COR-L47 (cell line): ENCODE data around the gene HS6ST1.

ENCODE experiments used
- DNase-seq: peaks from one replicate; lab custom pipeline; 2025; lab: John Stamatoyannopoulos, UW

The HS6ST1 gene

GRCh38 chr2:128282246-128282975, 36.3 kb downstream of the HS6ST1 start:
- no peak for DNase-seq

- no peak for DNase-seq
Measured at GRCh38 chr2:128281852-128282245, 36.8 kb downstream of the HS6ST1 start.

GRCh38 chr2:128280901-128281321, 37.8 kb downstream of the HS6ST1 start:
- no peak for DNase-seq

GRCh38 chr2:128280158-128280871, 38.4 kb downstream of the HS6ST1 start:
- DNase-seq, result no peak

GRCh38 chr2:128279786-128280157, 38.9 kb downstream of the HS6ST1 start:
- DNase-seq, result no peak

GRCh38 chr2:128279009-128279408, 39.7 kb downstream of the HS6ST1 start:
- no peak for DNase-seq

- no peak for DNase-seq
Measured at GRCh38 chr2:128277961-128278681, 40.5 kb downstream of the HS6ST1 start.

- DNase-seq, result no peak
Measured at GRCh38 chr2:128276878-128277675, 41.6 kb downstream of the HS6ST1 start.

- no peak for DNase-seq
Measured at GRCh38 chr2:128275498-128276045, 43.1 kb downstream of the HS6ST1 start.

- no peak for DNase-seq
Measured at GRCh38 chr2:128274218-128274617, 44.5 kb downstream of the HS6ST1 start.

- no peak for DNase-seq
Measured at GRCh38 chr2:128273469-128274081, 45.1 kb downstream of the HS6ST1 start.

- peak; percentile 19 for DNase-seq
Measured at GRCh38 chr2:128272601-128273468, 45.8 kb downstream of the HS6ST1 start.

- no peak for DNase-seq
Measured at GRCh38 chr2:128271911-128272600, 46.6 kb downstream of the HS6ST1 start.

- no peak for DNase-seq
Measured at GRCh38 chr2:128271597-128271910, 47.1 kb downstream of the HS6ST1 start.

- DNase-seq, result no peak
Measured at GRCh38 chr2:128270672-128271596, 47.7 kb downstream of the HS6ST1 start.

- DNase-seq, result no peak
Measured at GRCh38 chr2:128269990-128270671, 48.5 kb downstream of the HS6ST1 start.

- DNase-seq, result peak; percentile 48
Measured at GRCh38 chr2:128269063-128269989, 49.3 kb downstream of the HS6ST1 start.
